Measurements from ENCODE around the gene IGSF1. TPM values are rescaled to one million over a fixed set of nuclear protein-coding genes. Genes with fewer than 3 reads are reported as not detected.

The IGSF1 gene
- total RNA-seq, 1 donor from 2014 or later, result 3.0 TPM

- TF ChIP-seq, protein P1, sequence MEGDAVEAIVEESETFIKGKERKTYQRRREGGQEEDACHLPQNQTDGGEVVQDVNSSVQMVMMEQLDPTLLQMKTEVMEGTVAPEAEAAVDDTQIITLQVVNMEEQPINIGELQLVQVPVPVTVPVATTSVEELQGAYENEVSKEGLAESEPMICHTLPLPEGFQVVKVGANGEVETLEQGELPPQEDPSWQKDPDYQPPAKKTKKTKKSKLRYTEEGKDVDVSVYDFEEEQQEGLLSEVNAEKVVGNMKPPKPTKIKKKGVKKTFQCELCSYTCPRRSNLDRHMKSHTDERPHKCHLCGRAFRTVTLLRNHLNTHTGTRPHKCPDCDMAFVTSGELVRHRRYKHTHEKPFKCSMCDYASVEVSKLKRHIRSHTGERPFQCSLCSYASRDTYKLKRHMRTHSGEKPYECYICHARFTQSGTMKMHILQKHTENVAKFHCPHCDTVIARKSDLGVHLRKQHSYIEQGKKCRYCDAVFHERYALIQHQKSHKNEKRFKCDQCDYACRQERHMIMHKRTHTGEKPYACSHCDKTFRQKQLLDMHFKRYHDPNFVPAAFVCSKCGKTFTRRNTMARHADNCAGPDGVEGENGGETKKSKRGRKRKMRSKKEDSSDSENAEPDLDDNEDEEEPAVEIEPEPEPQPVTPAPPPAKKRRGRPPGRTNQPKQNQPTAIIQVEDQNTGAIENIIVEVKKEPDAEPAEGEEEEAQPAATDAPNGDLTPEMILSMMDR (IDR thresholded peaks at IDR 0.05; ENCODE audit: partially characterized antibody, unreplicated experiment), result no peak
- Mint-ChIP-seq H3K9me3 (ENCODE audit: unreplicated experiment) (no peaks in the 10 kb centered on the region), H3K4me1 (ENCODE audit: low read depth, unreplicated experiment) (no peaks in the 10 kb centered on the region), H3K36me3 (ENCODE audit: unreplicated experiment) (no peaks in the 10 kb centered on the region), H3K27ac (ENCODE audit: unreplicated experiment) (no peak overlapping the region), H3K27me3 (ENCODE audit: unreplicated experiment) (no peaks in the 10 kb centered on the region), H3K4me3 (ENCODE audit: unreplicated experiment) (no peak overlapping the region)
- no peak for DNase-seq
Observed at GRCh38 chrX:131227608-131228007, 61.5 kb downstream of the IGSF1 start.

- Mint-ChIP-seq H3K4me1 (ENCODE audit: low read depth, unreplicated experiment) (no peaks in the 10 kb centered on the region), H3K27me3 (ENCODE audit: unreplicated experiment) (no peaks in the 10 kb centered on the region), H3K4me3 (ENCODE audit: unreplicated experiment) (no peak overlapping the region), H3K27ac (ENCODE audit: unreplicated experiment) (no peak overlapping the region), H3K36me3 (ENCODE audit: unreplicated experiment) (no peaks in the 10 kb centered on the region), H3K9me3 (ENCODE audit: unreplicated experiment) (no peaks in the 10 kb centered on the region)
- DNase-seq, result no peak
- TF ChIP-seq, protein P1 (IDR thresholded peaks at IDR 0.05; ENCODE audit: partially characterized antibody, unreplicated experiment), result no peak
Observed at GRCh38 chrX:131226591-131226990, 62.5 kb downstream of the IGSF1 start.

DNA sequence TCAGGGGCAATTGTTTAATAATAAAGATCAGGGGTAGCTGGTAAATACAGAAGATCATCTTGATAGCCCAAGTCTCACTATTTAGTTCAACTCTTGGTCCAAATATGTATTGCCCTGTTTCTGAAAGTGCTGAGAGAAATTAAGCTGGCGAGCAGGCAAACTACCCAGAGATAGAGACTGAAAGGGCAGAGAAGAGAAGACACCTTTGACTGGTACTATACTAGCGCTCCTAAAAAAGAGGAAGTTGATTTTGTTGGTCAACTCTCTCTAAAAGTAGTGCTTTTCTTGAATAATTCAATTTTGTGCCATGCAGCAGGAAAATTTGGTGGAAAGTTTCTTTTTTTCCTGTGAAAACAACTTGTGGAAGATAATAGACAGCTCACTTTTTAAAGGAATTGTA is 64.0 kb downstream of the IGSF1 start:
- Mint-ChIP-seq H3K27me3 (ENCODE audit: unreplicated experiment) (no peaks in the 10 kb centered on the region), H3K36me3 (ENCODE audit: unreplicated experiment) (no peaks in the 10 kb centered on the region), H3K9me3 (ENCODE audit: unreplicated experiment) (no peaks in the 10 kb centered on the region), H3K27ac (ENCODE audit: unreplicated experiment) (no peak overlapping the region), H3K4me1 (ENCODE audit: low read depth, unreplicated experiment) (no peaks in the 10 kb centered on the region), H3K4me3 (ENCODE audit: unreplicated experiment) (no peak overlapping the region)
- TF ChIP-seq, protein P1 (IDR thresholded peaks at IDR 0.05; ENCODE audit: partially characterized antibody, unreplicated experiment), result no peak
- no peak for DNase-seq

Other genes starting within 250 kb of the IGSF1 start
- gene ARHGAP36, start 231.0 kb downstream of the IGSF1 start, total RNA-seq (ENCODE audit: unreplicated experiment), result 0.27 TPM